ENCODE results near the gene PTDSS2.
A peak's percentile ranks its signal among the peaks of the same experiment; 100 is the strongest.

Gene PTDSS2

DNA sequence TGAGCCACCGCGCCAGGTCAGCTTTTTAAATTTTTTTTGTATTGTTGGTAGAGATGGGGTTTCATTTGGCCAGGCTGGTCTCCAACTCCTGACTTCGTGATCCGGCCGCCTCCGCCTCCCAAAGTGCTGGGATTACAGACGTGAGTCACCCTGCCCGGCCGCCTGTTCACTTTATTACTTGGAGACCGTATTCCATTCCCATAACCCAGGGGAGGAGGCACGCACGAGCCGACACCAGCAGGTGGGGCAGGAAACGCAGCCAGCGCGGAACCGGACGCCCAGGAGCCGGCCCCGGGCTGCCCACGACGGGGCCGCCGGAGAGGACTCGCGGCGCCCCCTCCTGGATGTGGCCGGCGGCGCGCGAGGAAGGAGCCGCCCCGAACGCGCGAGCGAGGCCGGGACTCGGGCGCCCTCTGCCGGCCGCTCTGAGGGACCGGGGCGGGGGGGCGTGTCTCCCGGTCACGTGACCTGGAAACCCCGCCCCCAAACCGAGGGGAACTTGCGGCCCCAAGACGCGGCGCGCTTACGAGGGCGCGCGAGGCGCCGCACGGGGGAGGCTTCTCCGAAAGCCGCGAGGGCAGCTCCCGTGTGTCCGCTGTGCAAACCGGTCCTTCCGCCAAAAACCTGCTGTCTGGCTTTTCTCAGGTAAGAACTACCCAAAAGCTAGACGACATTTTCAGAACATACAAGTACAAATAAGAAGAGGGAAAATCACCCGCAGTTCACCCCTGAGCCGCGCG lies 68.6 kb downstream of the PTDSS2 start:
- Histone ChIP-seq H4K20me1 (ENCODE audit: control insufficient read depth, insufficient read depth, low read depth, low read length) (no peaks in the 10 kb centered on the region), H3K79me2 (ENCODE audit: control insufficient read depth, low read length) (no peaks in the 10 kb centered on the region), H3K27me3 (ENCODE audit: control insufficient read depth, low read length) (no peaks in the 10 kb centered on the region), H3K4me2 (ENCODE audit: low read length) (peak overlapping the region; percentile 66), H3K36me3 (ENCODE audit: control insufficient read depth, low read length) (no peaks in the 10 kb centered on the region), H3K9me2 (replicated peaks; ENCODE audit: control insufficient read depth, low read length) (no peaks in the 10 kb centered on the region), H3K4me1 (ENCODE audit: control insufficient read depth, low read length) (peaks cover 8% of the 10 kb centered on the region), H3K4me3 (ENCODE audit: low read length) (peak overlapping the region; percentile 43; the same call in 1 of the 2 replicates), H3K9me3 (ENCODE audit: control insufficient read depth, insufficient read depth, low read length) (peaks cover 7% of the 10 kb centered on the region; the same call in 1 of the 2 replicates), H3F3A (ENCODE audit: control insufficient read depth, insufficient read depth) (no peaks in the 10 kb centered on the region), H3K27ac (ENCODE audit: low read depth, low read length) (no peak overlapping the region)
- TF ChIP-seq, protein P1, sequence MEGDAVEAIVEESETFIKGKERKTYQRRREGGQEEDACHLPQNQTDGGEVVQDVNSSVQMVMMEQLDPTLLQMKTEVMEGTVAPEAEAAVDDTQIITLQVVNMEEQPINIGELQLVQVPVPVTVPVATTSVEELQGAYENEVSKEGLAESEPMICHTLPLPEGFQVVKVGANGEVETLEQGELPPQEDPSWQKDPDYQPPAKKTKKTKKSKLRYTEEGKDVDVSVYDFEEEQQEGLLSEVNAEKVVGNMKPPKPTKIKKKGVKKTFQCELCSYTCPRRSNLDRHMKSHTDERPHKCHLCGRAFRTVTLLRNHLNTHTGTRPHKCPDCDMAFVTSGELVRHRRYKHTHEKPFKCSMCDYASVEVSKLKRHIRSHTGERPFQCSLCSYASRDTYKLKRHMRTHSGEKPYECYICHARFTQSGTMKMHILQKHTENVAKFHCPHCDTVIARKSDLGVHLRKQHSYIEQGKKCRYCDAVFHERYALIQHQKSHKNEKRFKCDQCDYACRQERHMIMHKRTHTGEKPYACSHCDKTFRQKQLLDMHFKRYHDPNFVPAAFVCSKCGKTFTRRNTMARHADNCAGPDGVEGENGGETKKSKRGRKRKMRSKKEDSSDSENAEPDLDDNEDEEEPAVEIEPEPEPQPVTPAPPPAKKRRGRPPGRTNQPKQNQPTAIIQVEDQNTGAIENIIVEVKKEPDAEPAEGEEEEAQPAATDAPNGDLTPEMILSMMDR (IDR thresholded peaks at IDR 0.05; ENCODE audit: low read depth, low read length, poor library complexity, severe bottlenecking): peak; percentile 96
- no peak for TF ChIP-seq EZH2phosphoT487 (IDR thresholded peaks at IDR 0.05; ENCODE audit: borderline replicate concordance, low read length)

- Histone ChIP-seq H3K36me3 (ENCODE audit: control insufficient read depth, low read length) (no peaks in the 10 kb centered on the region), H3K4me3 (ENCODE audit: low read length) (no peak overlapping the region), H3F3A (ENCODE audit: control insufficient read depth, insufficient read depth) (no peaks in the 10 kb centered on the region; the same call in 1 of the 2 replicates), H3K9me2 (replicated peaks; ENCODE audit: control insufficient read depth, low read length) (no peaks in the 10 kb centered on the region), H3K27ac (ENCODE audit: low read depth, low read length) (no peak overlapping the region), H3K4me2 (ENCODE audit: low read length) (no peak overlapping the region), H3K27me3 (ENCODE audit: control insufficient read depth, low read length) (no peaks in the 10 kb centered on the region), H4K20me1 (ENCODE audit: control insufficient read depth, insufficient read depth, low read depth, low read length) (no peaks in the 10 kb centered on the region), H3K4me1 (ENCODE audit: control insufficient read depth, low read length) (peaks cover 8% of the 10 kb centered on the region), H3K9me3 (ENCODE audit: control insufficient read depth, insufficient read depth, low read length) (peaks cover 7% of the 10 kb centered on the region; the same call in 1 of the 2 replicates), H3K79me2 (ENCODE audit: control insufficient read depth, low read length) (no peaks in the 10 kb centered on the region)
- no peak for TF ChIP-seq EZH2phosphoT487 (IDR thresholded peaks at IDR 0.05; ENCODE audit: borderline replicate concordance, low read length)
- TF ChIP-seq, protein P1 (IDR thresholded peaks at IDR 0.05; ENCODE audit: low read depth, low read length, poor library complexity, severe bottlenecking): no peak
These were observed 70.5 kb downstream of the PTDSS2 start for GRCh38 chr11:520428-521176.

GRCh38 chr11:521177-521688 lies 71.2 kb downstream of the PTDSS2 start:
- Histone ChIP-seq H3K27ac (ENCODE audit: low read depth, low read length) (no peak overlapping the region), H3K4me2 (ENCODE audit: low read length) (no peak overlapping the region)

More at GRCh38 chr11:521177-521688, 71.2 kb downstream of the PTDSS2 start:
- H3K4me3 ChIP-seq (ENCODE audit: low read length): no peak overlapping the region
- no peaks in the 10 kb centered on the region; the same call in 1 of the 2 replicates for H3F3A ChIP-seq (ENCODE audit: control insufficient read depth, insufficient read depth)
- no peaks in the 10 kb centered on the region for H3K9me2 ChIP-seq (replicated peaks; ENCODE audit: control insufficient read depth, low read length)
- H3K9me3 ChIP-seq (ENCODE audit: control insufficient read depth, insufficient read depth, low read length): peaks cover 7% of the 10 kb centered on the region; the same call in 1 of the 2 replicates
- no peaks in the 10 kb centered on the region for H3K79me2 ChIP-seq (ENCODE audit: control insufficient read depth, low read length)
- no peak for TF ChIP-seq EZH2phosphoT487 (IDR thresholded peaks at IDR 0.05; ENCODE audit: borderline replicate concordance, low read length)
- no peaks in the 10 kb centered on the region for H3K36me3 ChIP-seq (ENCODE audit: control insufficient read depth, low read length)
- no peaks in the 10 kb centered on the region for H3K27me3 ChIP-seq (ENCODE audit: control insufficient read depth, low read length)
- H3K4me1 ChIP-seq (ENCODE audit: control insufficient read depth, low read length): peaks cover 8% of the 10 kb centered on the region
- no peaks in the 10 kb centered on the region for H4K20me1 ChIP-seq (ENCODE audit: control insufficient read depth, insufficient read depth, low read depth, low read length)

Measured in DOHH2 (cell line).